SU-DHL-6 (cell line): ENCODE results near the gene ENTPD6.

Source experiments
- EZH2phosphoT487 ChIP-seq: fragments of 200-600 bp; sonication (generic), shearing (Covaris generic); conservative IDR thresholded peaks from 2 replicates; pipeline ENCODE4 v1.6.1; 2018; ENCODE audit warnings: mild to moderate bottlenecking, antibody characterized with exemption, low read length, moderate library complexity, mixed read lengths
- TF ChIP-seq, protein P1 (sequence below): fragments of 200-600 bp; sonication (generic); IDR thresholded peaks from one replicate; pipeline ENCODE4 v1.5.1; 2017; ENCODE audit warnings: antibody characterized with exemption, mild to moderate bottlenecking, low read length, moderate library complexity; ENCODE audit not compliant: insufficient read depth, poor library complexity, severe bottlenecking

DNA sequence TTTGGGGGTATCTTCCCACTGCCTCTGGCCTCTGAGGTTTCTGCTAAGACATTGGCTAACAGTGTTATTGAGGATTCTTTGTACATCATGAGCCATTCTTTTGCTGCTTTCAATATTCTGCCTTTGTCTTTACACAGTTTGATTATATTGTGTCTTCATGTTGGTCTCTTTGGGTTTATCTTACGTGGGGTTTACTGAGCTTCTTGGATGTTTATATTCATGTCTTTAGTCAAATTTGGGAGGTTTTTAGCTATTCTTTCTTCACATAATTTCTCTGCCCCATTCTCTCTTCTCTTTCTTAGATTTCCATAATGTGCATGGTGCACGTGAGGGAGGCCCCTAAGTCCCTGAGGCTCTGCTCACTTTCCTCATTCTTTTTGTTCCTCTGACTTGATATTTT is 7.6 kb downstream of the ENTPD6 start:
- TF ChIP-seq, protein P1, sequence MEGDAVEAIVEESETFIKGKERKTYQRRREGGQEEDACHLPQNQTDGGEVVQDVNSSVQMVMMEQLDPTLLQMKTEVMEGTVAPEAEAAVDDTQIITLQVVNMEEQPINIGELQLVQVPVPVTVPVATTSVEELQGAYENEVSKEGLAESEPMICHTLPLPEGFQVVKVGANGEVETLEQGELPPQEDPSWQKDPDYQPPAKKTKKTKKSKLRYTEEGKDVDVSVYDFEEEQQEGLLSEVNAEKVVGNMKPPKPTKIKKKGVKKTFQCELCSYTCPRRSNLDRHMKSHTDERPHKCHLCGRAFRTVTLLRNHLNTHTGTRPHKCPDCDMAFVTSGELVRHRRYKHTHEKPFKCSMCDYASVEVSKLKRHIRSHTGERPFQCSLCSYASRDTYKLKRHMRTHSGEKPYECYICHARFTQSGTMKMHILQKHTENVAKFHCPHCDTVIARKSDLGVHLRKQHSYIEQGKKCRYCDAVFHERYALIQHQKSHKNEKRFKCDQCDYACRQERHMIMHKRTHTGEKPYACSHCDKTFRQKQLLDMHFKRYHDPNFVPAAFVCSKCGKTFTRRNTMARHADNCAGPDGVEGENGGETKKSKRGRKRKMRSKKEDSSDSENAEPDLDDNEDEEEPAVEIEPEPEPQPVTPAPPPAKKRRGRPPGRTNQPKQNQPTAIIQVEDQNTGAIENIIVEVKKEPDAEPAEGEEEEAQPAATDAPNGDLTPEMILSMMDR: no peak
- TF ChIP-seq EZH2phosphoT487: no peak
